GM19023 (cell line): ENCODE data around the gene ADGRF5.

Experiments
- ATAC-seq: cut with Tn5 transposase; IDR thresholded peaks from one replicate; pipeline ENCODE4 v1.9.1; 2021; ENCODE audit warnings: mild to moderate bottlenecking, moderate library complexity; ENCODE audit not compliant: unreplicated experiment

ADGRF5 gene

GRCh38 chr6:46933751-46934150 lies 12.0 kb upstream of the ADGRF5 start:
- ATAC-seq, result no peak

- no peak for ATAC-seq
Observed at GRCh38 chr6:46932526-46933319, 11.0 kb upstream of the ADGRF5 start.

GRCh38 chr6:46931416-46931815 lies 9.7 kb upstream of the ADGRF5 start:
- ATAC-seq, result no peak

GRCh38 chr6:46930331-46930730 lies 8.6 kb upstream of the ADGRF5 start:
- no peak for ATAC-seq

GRCh38 chr6:46927066-46927465 lies 5.3 kb upstream of the ADGRF5 start:
- no peak for ATAC-seq

GRCh38 chr6:46926481-46926880 lies 4.7 kb upstream of the ADGRF5 start:
- no peak for ATAC-seq

GRCh38 chr6:46925563-46926253 lies 4.0 kb upstream of the ADGRF5 start:
- no peak for ATAC-seq

GRCh38 chr6:46923476-46923875 lies 1.7 kb upstream of the ADGRF5 start:
- no peak for ATAC-seq

- ATAC-seq, result no peak
Observed at GRCh38 chr6:46921059-46921458, 679 bp downstream of the ADGRF5 start.

GRCh38 chr6:46918806-46919205 lies 2.9 kb downstream of the ADGRF5 start:
- no peak for ATAC-seq

GRCh38 chr6:46917002-46917545 lies 4.7 kb downstream of the ADGRF5 start:
- no peak for ATAC-seq

GRCh38 chr6:46915866-46916265 lies 5.9 kb downstream of the ADGRF5 start:
- ATAC-seq, result no peak

- ATAC-seq, result no peak
Observed at GRCh38 chr6:46915380-46915779, 6.4 kb downstream of the ADGRF5 start.

GRCh38 chr6:46914279-46914810 lies 7.4 kb downstream of the ADGRF5 start:
- ATAC-seq, result no peak

- no peak for ATAC-seq
Observed at GRCh38 chr6:46909371-46909770, 12.4 kb downstream of the ADGRF5 start.

GRCh38 chr6:46906776-46907175 lies 15.0 kb downstream of the ADGRF5 start:
- no peak for ATAC-seq

- no peak for ATAC-seq
Observed at GRCh38 chr6:46904117-46904516, 17.6 kb downstream of the ADGRF5 start.

GRCh38 chr6:46903175-46903574 lies 18.6 kb downstream of the ADGRF5 start:
- no peak for ATAC-seq

- ATAC-seq, result no peak
Observed at GRCh38 chr6:46901882-46902314, 19.8 kb downstream of the ADGRF5 start.

- ATAC-seq, result no peak
Observed at GRCh38 chr6:46900266-46900665, 21.5 kb downstream of the ADGRF5 start.

- ATAC-seq, result no peak
Observed at GRCh38 chr6:46899659-46900058, 22.1 kb downstream of the ADGRF5 start.

GRCh38 chr6:46898006-46898405 lies 23.7 kb downstream of the ADGRF5 start:
- ATAC-seq, result no peak
